ENCODE data around the gene ADCY1. TPM values are rescaled to one million over a fixed set of nuclear protein-coding genes. Genes with fewer than 3 reads are reported as not detected.
"Not testable (repeated sequence)": the region's sequence is repeated elsewhere in the genome, so short reads cannot be mapped to it uniquely, and the experiment has no call there.

ADCY1 gene
- total RNA-seq, 1 experiment from 2014 or later: 0.71 TPM

DNA sequence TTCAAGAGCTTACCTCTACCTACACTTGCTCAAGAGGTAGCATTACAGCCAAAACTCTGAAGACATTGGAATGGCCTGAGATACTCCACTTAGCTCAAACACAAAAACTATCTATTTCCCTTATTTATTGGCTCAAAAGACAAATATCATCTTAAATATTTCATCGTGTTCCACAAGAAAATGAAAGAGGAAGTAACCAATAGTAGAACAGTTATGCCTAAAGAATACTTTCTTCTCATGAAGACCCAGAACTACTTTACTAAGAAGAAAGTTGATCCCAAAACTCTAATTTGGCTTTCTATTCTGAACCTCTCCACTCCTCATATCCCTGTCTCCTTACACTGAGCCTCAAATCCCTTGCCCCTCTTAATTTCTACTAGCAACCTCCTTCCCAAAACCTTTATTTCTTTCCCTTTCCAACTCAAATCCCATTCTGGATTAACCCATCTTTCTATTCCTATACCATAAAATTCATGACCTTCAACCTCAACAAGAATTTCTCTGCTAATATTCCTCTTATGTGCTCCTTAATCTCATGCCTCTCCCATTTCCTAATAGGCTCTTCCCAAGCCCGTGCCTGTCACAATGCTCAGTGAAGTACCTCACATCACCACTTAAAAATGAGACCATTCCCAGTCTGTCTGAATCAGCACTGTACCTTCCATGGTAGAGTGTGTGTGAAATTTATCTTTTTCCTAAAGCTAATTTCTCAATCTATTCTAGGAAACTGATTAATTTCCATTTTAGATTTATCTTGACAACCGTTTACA lies 188.2 kb downstream of the ADCY1 start:
- DNase-seq (ENCODE audit: low spot score); H3K36me3 ChIP-seq (ENCODE audit: insufficient read depth, low read length, poor library complexity, severe bottlenecking); POLR2A ChIA-PET (ENCODE audit: low non-redundant PET); intact Hi-C loops (cut with micrococcal nuclease; ENCODE audit: unreplicated experiment); BruUV-seq (replicated peaks); H3K4me3 ChIP-seq (ENCODE audit: low read depth, low read length, poor library complexity, severe bottlenecking); H3K27ac ChIP-seq (ENCODE audit: low read depth, low read length, poor library complexity, severe bottlenecking); H3K4me1 ChIP-seq (ENCODE audit: insufficient read depth, low read length, poor library complexity, severe bottlenecking); CTCF ChIA-PET; H3K27me3 ChIP-seq (replicated peaks; ENCODE audit: insufficient read depth, low read depth, low read length, poor library complexity); H3K9me3 ChIP-seq (ENCODE audit: low read depth, low read length, poor library complexity, severe bottlenecking): not testable (repeated sequence)

DNA sequence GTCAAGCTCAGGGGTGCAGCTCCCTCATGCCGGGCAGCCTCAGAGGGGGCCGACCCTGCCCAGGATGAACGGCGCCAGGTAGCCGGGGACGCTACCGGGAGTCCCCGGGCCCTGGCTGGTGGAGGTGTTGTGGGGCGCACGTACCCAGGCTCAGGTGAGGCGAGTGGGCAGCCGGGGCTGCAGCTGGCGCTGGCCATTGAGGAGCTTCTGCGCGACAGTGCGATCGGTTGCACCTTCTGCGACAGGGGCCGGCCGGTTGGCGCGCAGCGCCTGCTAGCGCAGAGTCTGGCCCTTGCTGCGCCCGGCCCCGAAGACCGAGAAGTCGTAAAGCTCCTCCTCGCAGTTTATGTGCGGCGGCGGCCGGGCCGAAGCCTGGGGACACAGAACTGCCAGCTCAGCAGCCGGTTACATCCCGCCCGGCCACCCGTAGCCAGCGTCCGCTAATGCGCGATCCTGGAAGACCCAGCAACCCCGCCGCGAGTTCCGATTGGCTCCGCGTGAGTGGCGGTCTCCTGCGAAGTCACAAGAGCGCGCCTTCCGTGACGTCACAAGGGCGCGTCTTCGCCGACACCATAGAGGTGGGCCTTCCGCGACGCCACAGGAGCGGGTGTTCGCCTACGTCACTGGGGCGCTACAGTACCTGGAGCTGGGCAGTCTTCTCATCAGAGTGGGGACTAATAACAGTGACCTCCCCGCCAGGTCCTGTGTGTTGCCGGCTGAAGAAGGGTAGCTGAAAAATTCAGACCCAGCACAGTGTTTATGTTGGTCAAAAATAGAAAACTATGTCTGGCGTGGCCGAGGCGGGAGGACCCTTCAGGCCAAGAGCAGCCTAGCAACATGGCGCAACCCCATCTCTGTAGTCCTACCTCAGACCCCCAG lies 194.6 kb downstream of the ADCY1 start:
- Histone ChIP-seq H3K4me3 (ENCODE audit: low read depth, low read length, poor library complexity, severe bottlenecking) (peak overlapping the region; percentile 92), H3K27ac (ENCODE audit: low read depth, low read length, poor library complexity, severe bottlenecking) (peak overlapping the region; percentile 91)
- CTCF ChIA-PET; intact Hi-C loops (cut with micrococcal nuclease; ENCODE audit: unreplicated experiment); H3K4me1 ChIP-seq (ENCODE audit: insufficient read depth, low read length, poor library complexity, severe bottlenecking); H3K36me3 ChIP-seq (ENCODE audit: insufficient read depth, low read length, poor library complexity, severe bottlenecking); POLR2A ChIA-PET (ENCODE audit: low non-redundant PET); H3K27me3 ChIP-seq (replicated peaks; ENCODE audit: insufficient read depth, low read depth, low read length, poor library complexity); H3K9me3 ChIP-seq (ENCODE audit: low read depth, low read length, poor library complexity, severe bottlenecking): not testable (repeated sequence)
- TSS peak; percentile 45 for BruUV-seq (replicated peaks)
- TF ChIP-seq, protein P1, sequence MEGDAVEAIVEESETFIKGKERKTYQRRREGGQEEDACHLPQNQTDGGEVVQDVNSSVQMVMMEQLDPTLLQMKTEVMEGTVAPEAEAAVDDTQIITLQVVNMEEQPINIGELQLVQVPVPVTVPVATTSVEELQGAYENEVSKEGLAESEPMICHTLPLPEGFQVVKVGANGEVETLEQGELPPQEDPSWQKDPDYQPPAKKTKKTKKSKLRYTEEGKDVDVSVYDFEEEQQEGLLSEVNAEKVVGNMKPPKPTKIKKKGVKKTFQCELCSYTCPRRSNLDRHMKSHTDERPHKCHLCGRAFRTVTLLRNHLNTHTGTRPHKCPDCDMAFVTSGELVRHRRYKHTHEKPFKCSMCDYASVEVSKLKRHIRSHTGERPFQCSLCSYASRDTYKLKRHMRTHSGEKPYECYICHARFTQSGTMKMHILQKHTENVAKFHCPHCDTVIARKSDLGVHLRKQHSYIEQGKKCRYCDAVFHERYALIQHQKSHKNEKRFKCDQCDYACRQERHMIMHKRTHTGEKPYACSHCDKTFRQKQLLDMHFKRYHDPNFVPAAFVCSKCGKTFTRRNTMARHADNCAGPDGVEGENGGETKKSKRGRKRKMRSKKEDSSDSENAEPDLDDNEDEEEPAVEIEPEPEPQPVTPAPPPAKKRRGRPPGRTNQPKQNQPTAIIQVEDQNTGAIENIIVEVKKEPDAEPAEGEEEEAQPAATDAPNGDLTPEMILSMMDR (conservative IDR thresholded peaks at IDR 0.05; ENCODE audit: low read depth, low read length): 0 out of 2 replicates have a peak, but pooled peaks have one; percentile 3
- DNase-seq (ENCODE audit: low spot score): peak; percentile 98

DNA sequence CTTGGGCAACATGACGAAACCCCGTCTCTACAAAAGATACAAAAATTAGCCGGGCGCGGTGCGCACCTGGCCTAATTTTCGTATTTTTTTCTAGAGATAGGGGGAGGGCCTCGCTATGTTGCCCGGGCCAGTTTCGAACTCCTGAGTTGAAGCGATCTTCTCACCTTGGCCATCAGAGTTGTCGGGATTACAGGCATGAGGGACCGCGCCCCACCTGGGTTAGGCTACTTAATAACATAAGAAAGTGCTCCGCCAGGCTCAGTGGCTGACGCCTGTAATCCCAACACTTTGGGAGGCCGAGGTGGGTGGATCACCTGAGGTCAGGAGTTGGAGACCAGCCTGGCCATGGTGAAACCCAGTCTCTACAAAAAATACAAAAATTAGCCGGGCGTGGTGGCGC lies 195.5 kb downstream of the ADCY1 start:
- POLR2A ChIA-PET (ENCODE audit: low non-redundant PET); CTCF ChIA-PET; H3K36me3 ChIP-seq (ENCODE audit: insufficient read depth, low read length, poor library complexity, severe bottlenecking); intact Hi-C loops (cut with micrococcal nuclease; ENCODE audit: unreplicated experiment); DNase-seq (ENCODE audit: low spot score); H3K27me3 ChIP-seq (replicated peaks; ENCODE audit: insufficient read depth, low read depth, low read length, poor library complexity); BruUV-seq (replicated peaks); H3K4me1 ChIP-seq (ENCODE audit: insufficient read depth, low read length, poor library complexity, severe bottlenecking); H3K9me3 ChIP-seq (ENCODE audit: low read depth, low read length, poor library complexity, severe bottlenecking): not testable (repeated sequence)
- Histone ChIP-seq H3K4me3 (ENCODE audit: low read depth, low read length, poor library complexity, severe bottlenecking) (peak overlapping the region; percentile 92), H3K27ac (ENCODE audit: low read depth, low read length, poor library complexity, severe bottlenecking) (peak overlapping the region; percentile 91)

All from A673 (cell line).